Measurements from ENCODE around the gene SLC6A5. TPM values are rescaled to one million over a fixed set of nuclear protein-coding genes. Genes with fewer than 3 reads are reported as not detected.

SLC6A5 gene
- total and polyA plus RNA-seq, 10 of the 15 experiments (the other 5 are each of a cell fraction or from before 2014, with no cell fraction given): 0.01 TPM; not detected in 9

DNA sequence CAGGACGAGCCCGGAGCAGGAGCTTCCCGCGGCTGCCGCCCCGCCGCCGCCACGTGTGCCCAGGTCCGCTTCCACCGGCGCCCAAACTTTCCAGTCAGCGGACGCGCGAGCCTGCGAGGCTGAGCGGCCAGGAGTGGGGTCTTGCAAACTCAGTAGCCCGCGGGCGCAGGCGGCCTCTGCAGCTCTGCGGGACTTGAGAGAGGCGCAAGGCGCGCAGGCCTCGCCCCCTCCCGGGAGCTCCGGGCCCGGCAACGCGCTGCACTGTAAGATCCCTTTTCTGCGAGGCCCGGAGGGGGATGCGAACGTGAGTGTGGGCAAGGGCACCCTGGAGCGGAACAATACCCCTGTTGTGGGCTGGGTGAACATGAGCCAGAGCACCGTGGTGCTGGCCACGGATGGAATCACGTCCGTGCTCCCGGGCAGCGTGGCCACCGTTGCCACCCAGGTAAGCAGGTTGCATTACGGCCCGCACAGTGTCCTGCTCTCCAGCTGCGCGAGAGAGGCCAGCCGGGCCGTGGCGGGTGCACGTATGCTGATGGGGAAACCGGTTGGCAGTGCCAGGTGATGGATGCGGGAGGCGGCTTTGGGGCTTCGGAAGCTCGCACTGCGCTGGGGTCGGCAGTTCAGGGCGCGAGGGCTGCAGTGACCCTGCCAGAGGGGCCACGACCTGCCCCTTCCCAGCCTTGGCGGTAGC, 2.0 kb downstream of the SLC6A5 start (continued):
- TF ChIP-seq TCF7 (IDR thresholded peaks at IDR 0.05; ENCODE audit: borderline replicate concordance): no peak
- TF ChIP-seq YY1 (IDR thresholded peaks at IDR 0.05; ENCODE audit: low read depth, low read length): no peak
- no peak for TF ChIP-seq NR2C2 (IDR thresholded peaks at IDR 0.05; ENCODE audit: borderline replicate concordance, control insufficient read depth, insufficient read length, low read depth)
- no peak for TF ChIP-seq TCF12 (IDR thresholded peaks at IDR 0.05; ENCODE audit: low read depth, low read length)

DNA sequence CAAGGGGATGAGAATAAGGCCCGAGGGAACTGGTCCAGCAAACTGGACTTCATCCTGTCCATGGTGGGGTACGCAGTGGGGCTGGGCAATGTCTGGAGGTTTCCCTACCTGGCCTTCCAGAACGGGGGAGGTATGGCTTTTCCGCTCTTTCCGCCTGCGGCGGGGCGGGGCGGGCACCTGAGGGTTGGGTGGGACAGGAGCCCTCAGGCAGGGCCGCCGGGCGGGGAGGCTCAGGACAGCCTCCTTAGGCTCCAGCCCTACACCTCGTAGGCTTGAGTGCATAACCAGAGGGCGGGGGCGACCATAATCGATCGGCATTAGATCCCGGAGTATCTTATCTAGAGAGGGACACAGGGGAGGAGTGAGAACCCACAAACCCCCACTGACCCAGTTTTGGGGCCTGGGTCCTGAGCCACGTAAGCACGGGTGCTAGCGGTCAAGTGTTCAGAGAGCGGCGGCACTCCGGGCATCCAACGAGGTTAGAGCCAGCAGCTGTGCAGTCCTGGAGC, 4.9 kb downstream of the SLC6A5 start:
- POLR2A ChIA-PET: no interaction called here
- Histone ChIP-seq H3K4me1 (ENCODE audit: control insufficient read depth, insufficient read depth, low read length) (no peaks in the 10 kb centered on the region), H3K9ac (ENCODE audit: control insufficient read depth, insufficient read depth, low read length) (no peak overlapping the region), H3K27me3 (replicated peaks in 1 of 2; ENCODE audit: control insufficient read depth in 2 of 2, insufficient read depth in 2 of 2, low read length in 1 of 2) (peaks cover 6 to 38% of the 10 kb centered on the region in 2 experiments), H2AFZ (ENCODE audit: control insufficient read depth, low read depth, low read length) (no peak overlapping the region), H3K4me2 (ENCODE audit: control insufficient read depth, insufficient read depth) (no peak overlapping the region), H3K36me3 (ENCODE audit: control insufficient read depth in 2 of 2, insufficient read depth in 2 of 2, low read length in 1 of 2) (no peaks in the 10 kb centered on the region), H3K79me2 (ENCODE audit: control insufficient read depth, insufficient read depth, low read length) (no peaks in the 10 kb centered on the region), H3K4me3 (no peak overlapping the region), H3K27ac (ENCODE audit: control insufficient read depth, insufficient read depth) (no peak overlapping the region), H4K20me1 (ENCODE audit: control insufficient read depth, insufficient read depth) (no peaks in the 10 kb centered on the region), H3K9me3 (replicated peaks; ENCODE audit: control insufficient read depth, insufficient read depth, low read length) (no peaks in the 10 kb centered on the region; the same call in 2 of the 3 replicates)
- FAIRE-seq (no peak), ATAC-seq (no peak), DNase-seq (ENCODE audit: low read depth, low spot score) (no peak)
- SMC1A ChIA-PET (ENCODE audit: uncharacterized antibody, unreplicated experiment): no interaction called here
- intact Hi-C loops (cut with micrococcal nuclease; ENCODE audit: unreplicated experiment): no loop called here
- 35% methylated on average over 14 of the region's 25 CpGs for WGBS (ENCODE audit: insufficient coverage, insufficient replicate concordance, low lambda C conversion rate, missing lambda C conversion rate)
- CTCF ChIA-PET: no interaction called here
- TF ChIP-seq DPF2 (IDR thresholded peaks at IDR 0.05) (no peak), SIX5 (IDR thresholded peaks at IDR 0.05; ENCODE audit: low read depth, low read length, severe bottlenecking) (no peak), FOS (IDR thresholded peaks at IDR 0.05; ENCODE audit: borderline replicate concordance, extremely low read depth, insufficient read length) (no peak), KAT2A (conservative IDR thresholded peaks at IDR 0.05; ENCODE audit: control insufficient read depth, low read depth, low read length) (no peak), KLF5 (IDR thresholded peaks at IDR 0.05; ENCODE audit: partially characterized antibody) (no peak), NBN (IDR thresholded peaks at IDR 0.05) (no peak)
- TF ChIP-seq, protein P1, sequence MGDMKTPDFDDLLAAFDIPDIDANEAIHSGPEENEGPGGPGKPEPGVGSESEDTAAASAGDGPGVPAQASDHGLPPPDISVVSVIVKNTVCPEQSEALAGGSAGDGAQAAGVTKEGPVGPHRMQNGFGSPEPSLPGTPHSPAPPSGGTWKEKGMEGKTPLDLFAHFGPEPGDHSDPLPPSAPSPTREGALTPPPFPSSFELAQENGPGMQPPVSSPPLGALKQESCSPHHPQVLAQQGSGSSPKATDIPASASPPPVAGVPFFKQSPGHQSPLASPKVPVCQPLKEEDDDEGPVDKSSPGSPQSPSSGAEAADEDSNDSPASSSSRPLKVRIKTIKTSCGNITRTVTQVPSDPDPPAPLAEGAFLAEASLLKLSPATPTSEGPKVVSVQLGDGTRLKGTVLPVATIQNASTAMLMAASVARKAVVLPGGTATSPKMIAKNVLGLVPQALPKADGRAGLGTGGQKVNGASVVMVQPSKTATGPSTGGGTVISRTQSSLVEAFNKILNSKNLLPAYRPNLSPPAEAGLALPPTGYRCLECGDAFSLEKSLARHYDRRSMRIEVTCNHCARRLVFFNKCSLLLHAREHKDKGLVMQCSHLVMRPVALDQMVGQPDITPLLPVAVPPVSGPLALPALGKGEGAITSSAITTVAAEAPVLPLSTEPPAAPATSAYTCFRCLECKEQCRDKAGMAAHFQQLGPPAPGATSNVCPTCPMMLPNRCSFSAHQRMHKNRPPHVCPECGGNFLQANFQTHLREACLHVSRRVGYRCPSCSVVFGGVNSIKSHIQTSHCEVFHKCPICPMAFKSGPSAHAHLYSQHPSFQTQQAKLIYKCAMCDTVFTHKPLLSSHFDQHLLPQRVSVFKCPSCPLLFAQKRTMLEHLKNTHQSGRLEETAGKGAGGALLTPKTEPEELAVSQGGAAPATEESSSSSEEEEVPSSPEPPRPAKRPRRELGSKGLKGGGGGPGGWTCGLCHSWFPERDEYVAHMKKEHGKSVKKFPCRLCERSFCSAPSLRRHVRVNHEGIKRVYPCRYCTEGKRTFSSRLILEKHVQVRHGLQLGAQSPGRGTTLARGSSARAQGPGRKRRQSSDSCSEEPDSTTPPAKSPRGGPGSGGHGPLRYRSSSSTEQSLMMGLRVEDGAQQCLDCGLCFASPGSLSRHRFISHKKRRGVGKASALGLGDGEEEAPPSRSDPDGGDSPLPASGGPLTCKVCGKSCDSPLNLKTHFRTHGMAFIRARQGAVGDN (IDR thresholded peaks at IDR 0.05): no peak
- RAD21 ChIA-PET (ENCODE audit: unreplicated experiment): no interaction called here
- BruUV-seq (replicated peaks): no TSS peak
- in situ Hi-C loops (cut with MboI): no loop called here

Data from GM12878 (cell line).